ES-I3 (cell line): ENCODE measurements around the gene CCR7.
"Not testable (repeated sequence)": the region's sequence is repeated elsewhere in the genome, so short reads cannot be mapped to it uniquely, and the experiment has no call there.

Source experiments
- H3K36me3 ChIP-seq: 2 replicates; pipeline ENCODE4 v1.6.1; 2013; ENCODE audit warnings: mild to moderate bottlenecking, low read length, control low read depth, moderate library complexity; ENCODE audit not compliant: insufficient read depth
- H3K4me1 ChIP-seq: 2 replicates; pipeline ENCODE4 v1.6.1; 2013; ENCODE audit warnings: mild to moderate bottlenecking, control low read depth, low read length; ENCODE audit not compliant: insufficient read depth
- H3K9ac ChIP-seq: 2 replicates; pipeline ENCODE4 v1.6.1; 2013; ENCODE audit warnings: low read depth, mild to moderate bottlenecking, low read length, moderate library complexity
- H3K9me3 ChIP-seq: 2 replicates; pipeline ENCODE4 v1.6.1; 2013; ENCODE audit warnings: mild to moderate bottlenecking, low read length, moderate library complexity; ENCODE audit not compliant: control insufficient read depth, insufficient read depth

CCR7 gene

GRCh38 chr17:40580140-40580539, 14.9 kb upstream of the CCR7 start:
- Histone ChIP-seq H3K9ac (no peak overlapping the region), H3K36me3 (no peaks in the 10 kb centered on the region), H3K9me3 (0 out of 2 replicates have a peak, but pooled peaks cover 5% of the 10 kb centered on the region), H3K4me1 (0 out of 2 replicates have a peak, but pooled peaks cover 4% of the 10 kb centered on the region)

- H3K9ac ChIP-seq, result no peak overlapping the region
- H3K4me1 ChIP-seq, result 0 out of 2 replicates have a peak, but pooled peaks cover 4% of the 10 kb centered on the region
- 0 out of 2 replicates have a peak, but pooled peaks cover under 1% of the 10 kb centered on the region for H3K9me3 ChIP-seq
- H3K36me3 ChIP-seq, result no peaks in the 10 kb centered on the region
Observed at GRCh38 chr17:40579471-40579870, 14.2 kb upstream of the CCR7 start.

- H3K9ac ChIP-seq, result no peak overlapping the region
- H3K9me3 ChIP-seq, result 0 out of 2 replicates have a peak, but pooled peaks cover 2% of the 10 kb centered on the region
- 0 out of 2 replicates have a peak, but pooled peaks cover 3% of the 10 kb centered on the region for H3K4me1 ChIP-seq
Observed at GRCh38 chr17:40577611-40578065, 12.4 kb upstream of the CCR7 start.

GRCh38 chr17:40576113-40576740, 11.0 kb upstream of the CCR7 start:
- H3K9me3 ChIP-seq, result 0 out of 2 replicates have a peak, but pooled peaks cover 2% of the 10 kb centered on the region
- H3K4me1 ChIP-seq, result no peaks in the 10 kb centered on the region
- H3K36me3 ChIP-seq, result no peaks in the 10 kb centered on the region
- no peak overlapping the region for H3K9ac ChIP-seq

More at GRCh38 chr17:40577611-40578065, 12.4 kb upstream of the CCR7 start:
- no peaks in the 10 kb centered on the region for H3K36me3 ChIP-seq

GRCh38 chr17:40574292-40574691, 9.0 kb upstream of the CCR7 start:
- peaks cover 4% of the 10 kb centered on the region; the same call in 1 of the 2 replicates for H3K9me3 ChIP-seq
- H3K36me3 ChIP-seq, result no peaks in the 10 kb centered on the region
- no peaks in the 10 kb centered on the region for H3K4me1 ChIP-seq
- H3K9ac ChIP-seq, result no peak overlapping the region

GRCh38 chr17:40572245-40572993, 7.1 kb upstream of the CCR7 start:
- not testable (repeated sequence) for H3K9ac ChIP-seq, H3K36me3 ChIP-seq, H3K4me1 ChIP-seq, H3K9me3 ChIP-seq

- Histone ChIP-seq H3K36me3 (no peaks in the 10 kb centered on the region), H3K9me3 (peaks cover 2% of the 10 kb centered on the region; the same call in 1 of the 2 replicates), H3K9ac (no peak overlapping the region), H3K4me1 (peaks cover 10% of the 10 kb centered on the region; the same call in 1 of the 2 replicates)
Observed at GRCh38 chr17:40568074-40568836, 3.0 kb upstream of the CCR7 start.

GRCh38 chr17:40567377-40567776, 2.1 kb upstream of the CCR7 start:
- H3K4me1 ChIP-seq, result peaks cover 10% of the 10 kb centered on the region; the same call in 1 of the 2 replicates
- no peaks in the 10 kb centered on the region for H3K36me3 ChIP-seq
- H3K9me3 ChIP-seq, result peaks cover 2% of the 10 kb centered on the region; the same call in 1 of the 2 replicates
- no peak overlapping the region for H3K9ac ChIP-seq

- Histone ChIP-seq H3K4me1 (peaks cover 10% of the 10 kb centered on the region; the same call in 1 of the 2 replicates), H3K9ac (no peak overlapping the region), H3K36me3 (no peaks in the 10 kb centered on the region), H3K9me3 (peaks cover 2% of the 10 kb centered on the region; the same call in 1 of the 2 replicates)
Observed at GRCh38 chr17:40565769-40566409, 617 bp upstream of the CCR7 start.

GRCh38 chr17:40564195-40564882, 933 bp downstream of the CCR7 start:
- H3K4me1 ChIP-seq, result peaks cover 13% of the 10 kb centered on the region; the same call in 1 of the 2 replicates
- H3K9ac ChIP-seq, result no peak overlapping the region; the same call in 1 of the 2 replicates
- H3K36me3 ChIP-seq, result no peaks in the 10 kb centered on the region
- H3K9me3 ChIP-seq, result no peaks in the 10 kb centered on the region

GRCh38 chr17:40563220-40564052, 1.8 kb downstream of the CCR7 start:
- Histone ChIP-seq H3K9ac (no peak overlapping the region), H3K9me3 (no peaks in the 10 kb centered on the region), H3K4me1 (peaks cover 13% of the 10 kb centered on the region; the same call in 1 of the 2 replicates), H3K36me3 (no peaks in the 10 kb centered on the region)

GRCh38 chr17:40562838-40563219, 2.4 kb downstream of the CCR7 start:
- H3K36me3 ChIP-seq, result no peaks in the 10 kb centered on the region
- no peak overlapping the region for H3K9ac ChIP-seq
- H3K4me1 ChIP-seq, result peaks cover 13% of the 10 kb centered on the region; the same call in 1 of the 2 replicates
- H3K9me3 ChIP-seq, result no peaks in the 10 kb centered on the region
